HL-60 (cell line): ENCODE measurements around the gene RHOF.

Experiments used
- GABPA ChIP-seq: IDR thresholded peaks from 2 replicates; pipeline ENCODE4 v1.6.1; 2012; ENCODE audit warnings: low read depth
- POLR2AphosphoS5 ChIP-seq: IDR thresholded peaks from 2 replicates; pipeline ENCODE4 v1.6.1; 2012; ENCODE audit warnings: low read depth
- SPI1 ChIP-seq: IDR thresholded peaks from 2 replicates; pipeline ENCODE4 v1.6.1; 2012; ENCODE audit warnings: low read depth, mild to moderate bottlenecking, borderline replicate concordance
- TF ChIP-seq, protein P1 (sequence below): IDR thresholded peaks from one replicate; pipeline ENCODE4 v1.5.1; 2011; ENCODE audit warnings: low read length, control low read depth, inconsistent platforms; ENCODE audit not compliant: insufficient read depth
- TF ChIP-seq, protein P2 (sequence below): IDR thresholded peaks from 2 replicates; pipeline ENCODE4 v1.6.1; 2012; ENCODE audit warnings: low read depth; ENCODE audit not compliant: insufficient replicate concordance

DNA sequence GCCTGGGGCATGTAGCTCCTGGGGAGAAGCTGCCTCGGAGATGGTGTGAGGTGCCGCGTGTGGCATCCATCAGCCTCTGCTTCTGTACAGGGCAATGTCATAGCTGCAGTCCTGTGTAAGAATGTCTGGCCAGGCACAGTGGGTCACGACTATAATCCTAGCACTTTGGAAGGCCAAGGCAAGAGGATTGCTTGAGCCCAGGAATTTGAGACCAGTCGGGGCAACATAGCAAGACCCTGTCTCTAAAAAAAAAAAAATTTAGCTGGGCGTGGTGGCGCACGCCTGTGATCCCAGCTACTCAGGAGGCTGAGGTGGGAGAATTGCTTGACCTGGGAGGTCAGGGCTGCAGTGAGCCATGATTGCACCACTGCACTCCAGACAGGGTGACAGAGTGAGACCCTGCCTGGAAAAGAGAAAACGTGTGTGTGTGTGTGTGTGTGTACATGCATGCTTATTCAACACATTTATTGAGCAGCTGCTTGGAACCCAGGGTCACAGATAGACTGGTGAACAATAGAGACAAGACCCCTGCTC lies 24.1 kb downstream of the RHOF start:
- TF ChIP-seq, protein P1, sequence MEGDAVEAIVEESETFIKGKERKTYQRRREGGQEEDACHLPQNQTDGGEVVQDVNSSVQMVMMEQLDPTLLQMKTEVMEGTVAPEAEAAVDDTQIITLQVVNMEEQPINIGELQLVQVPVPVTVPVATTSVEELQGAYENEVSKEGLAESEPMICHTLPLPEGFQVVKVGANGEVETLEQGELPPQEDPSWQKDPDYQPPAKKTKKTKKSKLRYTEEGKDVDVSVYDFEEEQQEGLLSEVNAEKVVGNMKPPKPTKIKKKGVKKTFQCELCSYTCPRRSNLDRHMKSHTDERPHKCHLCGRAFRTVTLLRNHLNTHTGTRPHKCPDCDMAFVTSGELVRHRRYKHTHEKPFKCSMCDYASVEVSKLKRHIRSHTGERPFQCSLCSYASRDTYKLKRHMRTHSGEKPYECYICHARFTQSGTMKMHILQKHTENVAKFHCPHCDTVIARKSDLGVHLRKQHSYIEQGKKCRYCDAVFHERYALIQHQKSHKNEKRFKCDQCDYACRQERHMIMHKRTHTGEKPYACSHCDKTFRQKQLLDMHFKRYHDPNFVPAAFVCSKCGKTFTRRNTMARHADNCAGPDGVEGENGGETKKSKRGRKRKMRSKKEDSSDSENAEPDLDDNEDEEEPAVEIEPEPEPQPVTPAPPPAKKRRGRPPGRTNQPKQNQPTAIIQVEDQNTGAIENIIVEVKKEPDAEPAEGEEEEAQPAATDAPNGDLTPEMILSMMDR: no peak
- no peak for TF ChIP-seq POLR2AphosphoS5
- TF ChIP-seq, protein P2, sequence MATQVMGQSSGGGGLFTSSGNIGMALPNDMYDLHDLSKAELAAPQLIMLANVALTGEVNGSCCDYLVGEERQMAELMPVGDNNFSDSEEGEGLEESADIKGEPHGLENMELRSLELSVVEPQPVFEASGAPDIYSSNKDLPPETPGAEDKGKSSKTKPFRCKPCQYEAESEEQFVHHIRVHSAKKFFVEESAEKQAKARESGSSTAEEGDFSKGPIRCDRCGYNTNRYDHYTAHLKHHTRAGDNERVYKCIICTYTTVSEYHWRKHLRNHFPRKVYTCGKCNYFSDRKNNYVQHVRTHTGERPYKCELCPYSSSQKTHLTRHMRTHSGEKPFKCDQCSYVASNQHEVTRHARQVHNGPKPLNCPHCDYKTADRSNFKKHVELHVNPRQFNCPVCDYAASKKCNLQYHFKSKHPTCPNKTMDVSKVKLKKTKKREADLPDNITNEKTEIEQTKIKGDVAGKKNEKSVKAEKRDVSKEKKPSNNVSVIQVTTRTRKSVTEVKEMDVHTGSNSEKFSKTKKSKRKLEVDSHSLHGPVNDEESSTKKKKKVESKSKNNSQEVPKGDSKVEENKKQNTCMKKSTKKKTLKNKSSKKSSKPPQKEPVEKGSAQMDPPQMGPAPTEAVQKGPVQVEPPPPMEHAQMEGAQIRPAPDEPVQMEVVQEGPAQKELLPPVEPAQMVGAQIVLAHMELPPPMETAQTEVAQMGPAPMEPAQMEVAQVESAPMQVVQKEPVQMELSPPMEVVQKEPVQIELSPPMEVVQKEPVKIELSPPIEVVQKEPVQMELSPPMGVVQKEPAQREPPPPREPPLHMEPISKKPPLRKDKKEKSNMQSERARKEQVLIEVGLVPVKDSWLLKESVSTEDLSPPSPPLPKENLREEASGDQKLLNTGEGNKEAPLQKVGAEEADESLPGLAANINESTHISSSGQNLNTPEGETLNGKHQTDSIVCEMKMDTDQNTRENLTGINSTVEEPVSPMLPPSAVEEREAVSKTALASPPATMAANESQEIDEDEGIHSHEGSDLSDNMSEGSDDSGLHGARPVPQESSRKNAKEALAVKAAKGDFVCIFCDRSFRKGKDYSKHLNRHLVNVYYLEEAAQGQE: no peak
- TF ChIP-seq GABPA: no peak
- no peak for TF ChIP-seq SPI1
